GM18502 (cell line): ENCODE results near the gene MXRA5.
"Not testable (repeated sequence)": the region's sequence is repeated elsewhere in the genome, so short reads cannot be mapped to it uniquely, and the experiment has no call there.

Experiments used
- ATAC-seq: cut with Tn5 transposase; IDR thresholded peaks from one replicate; pipeline ENCODE4 v1.9.1; 2021; ENCODE audit warnings: mild to moderate bottlenecking; ENCODE audit not compliant: unreplicated experiment, poor library complexity

MXRA5 gene

GRCh38 chrX:3340016-3340415 is 6.4 kb downstream of the MXRA5 start:
- ATAC-seq, result no peak

GRCh38 chrX:3326681-3327080 is 19.8 kb downstream of the MXRA5 start:
- ATAC-seq, result no peak

- ATAC-seq, result no peak
Measured at GRCh38 chrX:3320471-3321046, 25.9 kb downstream of the MXRA5 start.

- no peak for ATAC-seq
Measured at GRCh38 chrX:3317191-3317718, 29.2 kb downstream of the MXRA5 start.

GRCh38 chrX:3312109-3312508 is 34.3 kb downstream of the MXRA5 start:
- ATAC-seq, result no peak

- ATAC-seq, result no peak
Measured at GRCh38 chrX:3307881-3308280, 38.6 kb downstream of the MXRA5 start.

- no peak for ATAC-seq
Measured at GRCh38 chrX:3299636-3300035, 46.8 kb downstream of the MXRA5 start.

GRCh38 chrX:3295731-3296130 is 50.7 kb downstream of the MXRA5 start:
- ATAC-seq, result no peak

GRCh38 chrX:3293251-3293650 is 53.2 kb downstream of the MXRA5 start:
- ATAC-seq, result no peak

- no peak for ATAC-seq
Measured at GRCh38 chrX:3290561-3290960, 55.9 kb downstream of the MXRA5 start.

GRCh38 chrX:3286196-3286945 is 60.1 kb downstream of the MXRA5 start:
- ATAC-seq, result no peak

- no peak for ATAC-seq
Measured at GRCh38 chrX:3280706-3281105, 65.7 kb downstream of the MXRA5 start.

- not testable (repeated sequence) for ATAC-seq
Measured at GRCh38 chrX:3273668-3274067, 72.8 kb downstream of the MXRA5 start.

GRCh38 chrX:3271834-3272186 is 74.6 kb downstream of the MXRA5 start:
- ATAC-seq, result no peak

GRCh38 chrX:3271183-3271833 is 75.1 kb downstream of the MXRA5 start:
- no peak for ATAC-seq

GRCh38 chrX:3268829-3269228 is 77.6 kb downstream of the MXRA5 start:
- no peak for ATAC-seq

GRCh38 chrX:3263681-3264126 is 82.7 kb downstream of the MXRA5 start:
- ATAC-seq, result no peak

- no peak for ATAC-seq
Measured at GRCh38 chrX:3262901-3263300, 83.6 kb downstream of the MXRA5 start.
